HG02852 (cell line): ENCODE data around the gene SIGLEC14.
"Not testable (repeated sequence)": the region's sequence is repeated elsewhere in the genome, so short reads cannot be mapped to it uniquely, and the experiment has no call there.

Experiments used
- ATAC-seq: cut with Tn5 transposase; IDR thresholded peaks from one replicate; pipeline ENCODE4 v1.9.1; 2021; ENCODE audit warnings: mild to moderate bottlenecking, moderate library complexity; ENCODE audit not compliant: unreplicated experiment

The SIGLEC14 gene

GRCh38 chr19:51646730-51647129, at the start of gene SIGLEC14:
SIGLEC14 (minus strand) TSS chr19:51646825; CDS start chr19:51646759, 66 bp downstream.
- not testable (repeated sequence) for ATAC-seq

- ATAC-seq: no peak
Observed at GRCh38 chr19:51695702-51696315, 49.2 kb upstream of the SIGLEC14 start.

- ATAC-seq: no peak
Observed at GRCh38 chr19:51695088-51695487, 48.5 kb upstream of the SIGLEC14 start.

GRCh38 chr19:51694318-51695085, 47.9 kb upstream of the SIGLEC14 start:
- ATAC-seq: no peak

- no peak for ATAC-seq
Observed at GRCh38 chr19:51693819-51694218, 47.2 kb upstream of the SIGLEC14 start.

- ATAC-seq: no peak
Observed at GRCh38 chr19:51693260-51693659, 46.6 kb upstream of the SIGLEC14 start, which contains the start of gene SPACA6. SPACA6 (plus strand) TSS chr19:51693330; CDS start chr19:51693527, 197 bp downstream.

GRCh38 chr19:51692468-51692867, 45.8 kb upstream of the SIGLEC14 start:
- no peak for ATAC-seq

GRCh38 chr19:51691584-51692428, 45.2 kb upstream of the SIGLEC14 start:
- ATAC-seq: no peak

- ATAC-seq: no peak
Observed at GRCh38 chr19:51691074-51691583, 44.5 kb upstream of the SIGLEC14 start.

- no peak for ATAC-seq
Observed at GRCh38 chr19:51690454-51691073, 43.9 kb upstream of the SIGLEC14 start.

- ATAC-seq: no peak
Observed at GRCh38 chr19:51689751-51690453, 43.3 kb upstream of the SIGLEC14 start.

GRCh38 chr19:51688671-51689571, 42.3 kb upstream of the SIGLEC14 start:
- ATAC-seq: no peak

GRCh38 chr19:51687791-51688670, 41.4 kb upstream of the SIGLEC14 start:
- no peak for ATAC-seq

- ATAC-seq: no peak
Observed at GRCh38 chr19:51686171-51686570, 39.5 kb upstream of the SIGLEC14 start.

- ATAC-seq: no peak
Observed at GRCh38 chr19:51681286-51681941, 34.8 kb upstream of the SIGLEC14 start.

GRCh38 chr19:51680474-51680873, 33.8 kb upstream of the SIGLEC14 start:
- ATAC-seq: no peak

- ATAC-seq: no peak
Observed at GRCh38 chr19:51676566-51677083, 30.0 kb upstream of the SIGLEC14 start.
